GM19397 (cell line): Measurements from ENCODE around the gene TBC1D24.
"Not testable (repeated sequence)": the region's sequence is repeated elsewhere in the genome, so short reads cannot be mapped to it uniquely, and the experiment has no call there.

Experiments
- ATAC-seq: cut with Tn5 transposase; IDR thresholded peaks from one replicate; pipeline ENCODE4 v1.9.1; 2021; ENCODE audit warnings: mild to moderate bottlenecking, moderate library complexity; ENCODE audit not compliant: unreplicated experiment

Gene TBC1D24

DNA sequence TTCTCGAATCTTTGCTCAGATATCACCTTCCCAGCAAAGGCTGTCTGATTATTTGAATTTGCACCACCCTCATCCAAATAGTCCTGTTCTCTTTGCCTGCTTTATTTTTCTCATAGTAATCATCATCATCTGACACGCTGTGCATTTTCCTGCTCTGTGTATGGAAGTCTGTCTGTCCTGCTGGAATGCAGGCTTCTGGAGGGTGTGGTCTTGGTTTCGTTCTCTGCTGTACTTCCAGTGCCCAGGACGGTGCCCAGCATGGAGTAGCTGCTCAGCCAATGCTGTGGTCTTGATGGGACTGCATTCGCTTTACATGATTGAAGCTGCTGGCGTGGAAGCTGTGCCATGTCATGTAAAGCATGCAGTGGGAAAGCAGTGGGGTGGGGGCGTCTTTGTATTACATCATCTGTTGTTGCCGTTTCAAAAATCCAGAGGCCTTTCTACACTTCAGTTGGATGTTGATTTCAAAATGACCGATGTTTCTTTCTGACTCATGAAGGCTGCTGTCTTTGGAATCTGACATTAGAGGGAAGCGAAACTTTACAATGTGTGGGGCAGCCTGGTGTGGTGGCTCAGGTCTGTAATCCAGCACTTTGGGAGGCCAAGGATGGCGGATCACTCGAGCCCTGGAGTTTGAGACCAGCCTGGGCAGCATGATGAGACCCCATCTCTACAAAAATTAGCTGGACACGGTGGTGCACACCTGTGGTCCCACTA is 79.9 kb downstream of the TBC1D24 start:
- ATAC-seq: not testable (repeated sequence)
